SK-N-SH treated with all-trans-retinoic acid at 6 μM for 48 hours (cell line): Measurements from ENCODE around the gene EPHA6.

Experiments used
- ATAC-seq: fragments of 200-7000 bp; cut with Tn5 transposase; 3 replicates; pipeline ENCODE4 v1.9.1; 2020; ENCODE audit warnings: mild to moderate bottlenecking, moderate library complexity
- ARNTL ChIP-seq: fragments of 450-650 bp; formaldehyde crosslinking; IDR thresholded peaks from 2 replicates; pipeline ENCODE4 v1.5.0; 2020; ENCODE audit warnings: low read depth, mild to moderate bottlenecking, moderate library complexity, borderline replicate concordance
- BACH2 ChIP-seq: fragments of 250-450 bp; sonication (Bioruptor Pico); IDR thresholded peaks from 2 replicates; pipeline ENCODE4 v1.9.0; 2021; ENCODE audit warnings: mild to moderate bottlenecking, borderline replicate concordance
- CREB5 ChIP-seq: fragments of 250-450 bp; sonication (Bioruptor Pico); IDR thresholded peaks from 2 replicates; pipeline ENCODE4 v1.5.1; 2020; ENCODE audit warnings: low read depth, mild to moderate bottlenecking, moderate library complexity
- CSDC2 ChIP-seq: fragments of 250-450 bp; sonication (Bioruptor Pico); IDR thresholded peaks from 2 replicates; pipeline ENCODE4 v1.5.0; 2020; ENCODE audit warnings: mild to moderate bottlenecking, moderate library complexity
- CSRNP3 ChIP-seq: fragments of 250-450 bp; sonication (Bioruptor Pico); IDR thresholded peaks from 2 replicates; pipeline ENCODE4 v1.5.1; 2021; ENCODE audit warnings: mild to moderate bottlenecking, moderate library complexity
- ESRRG ChIP-seq: fragments of 250-450 bp; sonication (Bioruptor Pico); IDR thresholded peaks from 2 replicates; pipeline ENCODE4 v1.6.1; 2021; ENCODE audit warnings: mild to moderate bottlenecking
- GLIS3 ChIP-seq: fragments of 250-450 bp; sonication (Bioruptor Pico); IDR thresholded peaks from 2 replicates; pipeline ENCODE4 v1.5.0; 2020; ENCODE audit warnings: mild to moderate bottlenecking, moderate library complexity
- ISL1 ChIP-seq: fragments of 250-450 bp; sonication (Bioruptor Pico); IDR thresholded peaks from 2 replicates; pipeline ENCODE4 v2.1.2; 2022; ENCODE audit warnings: mild to moderate bottlenecking, moderate library complexity
- OSR1 ChIP-seq: fragments of 250-450 bp; sonication (Bioruptor Pico); IDR thresholded peaks from 2 replicates; pipeline ENCODE4 v1.8.0; 2022; ENCODE audit warnings: moderate library complexity, mild to moderate bottlenecking, inconsistent platforms
- POU6F1 ChIP-seq: fragments of 250-450 bp; sonication (Bioruptor Pico); IDR thresholded peaks from 2 replicates; pipeline ENCODE4 v1.8.0; 2021; ENCODE audit warnings: low read depth, mild to moderate bottlenecking, moderate library complexity, borderline replicate concordance
- PPARA ChIP-seq: fragments of 250-450 bp; sonication (Bioruptor Pico); IDR thresholded peaks from 2 replicates; pipeline ENCODE4 v1.5.0; 2020; ENCODE audit warnings: mild to moderate bottlenecking, borderline replicate concordance
- RARB ChIP-seq: fragments of 250-450 bp; sonication (Bioruptor Pico); IDR thresholded peaks from 2 replicates; pipeline ENCODE4 v1.8.0; 2021; ENCODE audit warnings: mild to moderate bottlenecking, moderate library complexity
- SNAI2 ChIP-seq: fragments of 250-450 bp; sonication (Bioruptor Pico); IDR thresholded peaks from 2 replicates; pipeline ENCODE4 v1.5.0; 2020; ENCODE audit warnings: mild to moderate bottlenecking, moderate library complexity
- TCF4 ChIP-seq: fragments of 250-450 bp; sonication (Bioruptor Pico); IDR thresholded peaks from 2 replicates; pipeline ENCODE4 v1.8.0; 2021; ENCODE audit warnings: mild to moderate bottlenecking, moderate library complexity, borderline replicate concordance
- TOX ChIP-seq: fragments of 250-450 bp; sonication (Bioruptor Pico); IDR thresholded peaks from 2 replicates; pipeline ENCODE4 v1.8.0; 2021; ENCODE audit warnings: mild to moderate bottlenecking, moderate library complexity, borderline replicate concordance
- ZC3H10 ChIP-seq: fragments of 250-450 bp; sonication (Bioruptor Pico); IDR thresholded peaks from 2 replicates; pipeline ENCODE4 v1.5.1; 2021; ENCODE audit warnings: mild to moderate bottlenecking, moderate library complexity
- ZFP3 ChIP-seq: fragments of 250-450 bp; sonication (Bioruptor Pico); IDR thresholded peaks from 2 replicates; pipeline ENCODE4 v1.5.0; 2020; ENCODE audit warnings: mild to moderate bottlenecking, moderate library complexity
- ZFP30 ChIP-seq: fragments of 450-650 bp; formaldehyde crosslinking; IDR thresholded peaks from 2 replicates; pipeline ENCODE4 v1.5.0; 2022; ENCODE audit warnings: mild to moderate bottlenecking, moderate library complexity
- ZNF565 ChIP-seq: fragments of 450-650 bp; formaldehyde crosslinking; conservative IDR thresholded peaks from 2 replicates; pipeline ENCODE4 v1.5.0; 2020; ENCODE audit warnings: low read depth, mild to moderate bottlenecking, moderate library complexity
- ZNF70 ChIP-seq: fragments of 450-650 bp; formaldehyde crosslinking; IDR thresholded peaks from 2 replicates; pipeline ENCODE4 v1.5.0; 2020; ENCODE audit warnings: mild to moderate bottlenecking, moderate library complexity
- ZNF8 ChIP-seq: fragments of 450-650 bp; formaldehyde crosslinking; IDR thresholded peaks from 2 replicates; pipeline ENCODE4 v1.5.0; 2020; ENCODE audit warnings: mild to moderate bottlenecking, moderate library complexity
- TF ChIP-seq, protein P1 (sequence below): fragments of 250-450 bp; sonication (Bioruptor Pico); IDR thresholded peaks from 2 replicates; pipeline ENCODE4 v1.5.0; 2020; ENCODE audit warnings: mild to moderate bottlenecking, moderate library complexity
- TF ChIP-seq, protein P2 (sequence below): fragments of 250-450 bp; sonication (Bioruptor Pico); IDR thresholded peaks from 2 replicates; pipeline ENCODE4 v1.8.0; 2020; ENCODE audit warnings: mild to moderate bottlenecking, moderate library complexity, borderline replicate concordance

Gene EPHA6

DNA sequence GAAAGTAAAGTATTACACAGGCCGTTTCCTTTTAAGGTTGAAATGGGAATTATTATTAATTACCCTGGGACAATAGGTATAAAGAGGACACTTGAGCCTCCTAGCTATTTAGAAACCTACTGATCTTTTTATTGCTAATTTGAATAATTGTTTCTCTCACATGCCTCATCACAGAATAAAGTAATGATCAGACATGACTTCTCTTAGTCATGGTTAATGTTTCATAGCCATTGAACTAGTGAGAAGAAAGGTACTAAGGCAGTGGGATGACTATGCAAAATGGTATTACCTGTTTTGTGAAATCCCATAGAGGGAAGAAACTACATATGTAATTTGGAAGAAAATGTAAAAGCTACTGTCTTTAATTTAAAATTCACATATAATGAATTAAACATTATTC lies 85.6 kb downstream of the EPHA6 start (continued):
- TF ChIP-seq CSRNP3 (CRISPR knock-in tag): no peak
- TF ChIP-seq CREB5 (CRISPR knock-in tag): no peak
- TF ChIP-seq ARNTL (CRISPR knock-in tag): no peak

DNA sequence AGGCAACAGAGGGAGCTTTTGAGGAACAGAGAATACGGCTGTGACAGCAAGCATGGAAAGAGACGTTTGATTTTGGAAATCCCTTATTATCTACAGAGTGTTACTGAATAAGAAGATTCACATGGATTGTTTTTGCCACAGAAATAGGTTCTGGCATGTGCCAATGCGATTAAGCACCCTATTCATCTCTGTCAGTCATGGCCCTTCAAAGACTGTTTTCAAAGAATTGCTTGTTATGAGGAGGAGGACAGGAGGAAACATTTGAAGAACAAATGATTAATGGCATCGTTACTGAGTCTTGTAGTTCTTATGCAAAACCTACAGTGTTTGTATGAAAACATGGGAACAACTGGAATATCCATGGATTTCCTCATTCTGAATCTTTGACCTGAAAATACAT lies 86.2 kb downstream of the EPHA6 start:
- TF ChIP-seq TCF4 (CRISPR knock-in tag) (no peak), CSRNP3 (CRISPR knock-in tag) (no peak), CREB5 (CRISPR knock-in tag) (no peak), ARNTL (CRISPR knock-in tag) (no peak), POU6F1 (no peak), TOX (no peak), RARB (CRISPR knock-in tag) (no peak), ZNF70 (CRISPR knock-in tag) (no peak), ZFP3 (no peak), ZNF565 (CRISPR knock-in tag) (no peak), BACH2 (CRISPR knock-in tag) (no peak), ZFP30 (CRISPR knock-in tag) (no peak), PPARA (CRISPR knock-in tag) (no peak)
- TF ChIP-seq, protein P1, sequence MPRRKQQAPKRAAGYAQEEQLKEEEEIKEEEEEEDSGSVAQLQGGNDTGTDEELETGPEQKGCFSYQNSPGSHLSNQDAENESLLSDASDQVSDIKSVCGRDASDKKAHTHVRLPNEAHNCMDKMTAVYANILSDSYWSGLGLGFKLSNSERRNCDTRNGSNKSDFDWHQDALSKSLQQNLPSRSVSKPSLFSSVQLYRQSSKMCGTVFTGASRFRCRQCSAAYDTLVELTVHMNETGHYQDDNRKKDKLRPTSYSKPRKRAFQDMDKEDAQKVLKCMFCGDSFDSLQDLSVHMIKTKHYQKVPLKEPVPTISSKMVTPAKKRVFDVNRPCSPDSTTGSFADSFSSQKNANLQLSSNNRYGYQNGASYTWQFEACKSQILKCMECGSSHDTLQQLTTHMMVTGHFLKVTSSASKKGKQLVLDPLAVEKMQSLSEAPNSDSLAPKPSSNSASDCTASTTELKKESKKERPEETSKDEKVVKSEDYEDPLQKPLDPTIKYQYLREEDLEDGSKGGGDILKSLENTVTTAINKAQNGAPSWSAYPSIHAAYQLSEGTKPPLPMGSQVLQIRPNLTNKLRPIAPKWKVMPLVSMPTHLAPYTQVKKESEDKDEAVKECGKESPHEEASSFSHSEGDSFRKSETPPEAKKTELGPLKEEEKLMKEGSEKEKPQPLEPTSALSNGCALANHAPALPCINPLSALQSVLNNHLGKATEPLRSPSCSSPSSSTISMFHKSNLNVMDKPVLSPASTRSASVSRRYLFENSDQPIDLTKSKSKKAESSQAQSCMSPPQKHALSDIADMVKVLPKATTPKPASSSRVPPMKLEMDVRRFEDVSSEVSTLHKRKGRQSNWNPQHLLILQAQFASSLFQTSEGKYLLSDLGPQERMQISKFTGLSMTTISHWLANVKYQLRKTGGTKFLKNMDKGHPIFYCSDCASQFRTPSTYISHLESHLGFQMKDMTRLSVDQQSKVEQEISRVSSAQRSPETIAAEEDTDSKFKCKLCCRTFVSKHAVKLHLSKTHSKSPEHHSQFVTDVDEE (CRISPR knock-in tag): no peak
- no peak for ATAC-seq

DNA sequence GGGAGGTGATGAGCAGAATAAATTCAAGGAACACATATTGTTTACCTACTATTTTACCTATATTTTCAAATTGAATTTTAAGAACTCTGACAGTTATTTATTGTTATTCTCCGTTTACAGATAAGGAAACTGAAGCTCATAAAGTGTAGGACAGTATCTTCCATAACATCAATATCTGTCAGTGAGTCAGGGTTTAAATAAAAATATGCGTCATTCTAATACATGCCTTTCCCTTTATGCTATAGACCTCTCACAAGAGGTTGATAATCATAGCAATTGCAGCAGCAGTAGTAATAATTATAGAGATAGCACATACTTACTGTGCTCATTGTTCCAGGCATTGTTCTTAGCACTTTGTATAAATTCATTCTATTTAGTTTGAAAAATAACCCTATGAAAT lies 101.1 kb downstream of the EPHA6 start:
- no peak for TF ChIP-seq ZNF8 (CRISPR knock-in tag)
- TF ChIP-seq ZNF70 (CRISPR knock-in tag): no peak
- no peak for TF ChIP-seq GLIS3 (CRISPR knock-in tag)
- TF ChIP-seq ARNTL (CRISPR knock-in tag): no peak
- TF ChIP-seq ZNF565 (CRISPR knock-in tag): no peak
- no peak for TF ChIP-seq SNAI2
- no peak for TF ChIP-seq CSDC2
- TF ChIP-seq PPARA (CRISPR knock-in tag): no peak
- no peak for TF ChIP-seq ZFP30 (CRISPR knock-in tag)
- TF ChIP-seq, protein P2, sequence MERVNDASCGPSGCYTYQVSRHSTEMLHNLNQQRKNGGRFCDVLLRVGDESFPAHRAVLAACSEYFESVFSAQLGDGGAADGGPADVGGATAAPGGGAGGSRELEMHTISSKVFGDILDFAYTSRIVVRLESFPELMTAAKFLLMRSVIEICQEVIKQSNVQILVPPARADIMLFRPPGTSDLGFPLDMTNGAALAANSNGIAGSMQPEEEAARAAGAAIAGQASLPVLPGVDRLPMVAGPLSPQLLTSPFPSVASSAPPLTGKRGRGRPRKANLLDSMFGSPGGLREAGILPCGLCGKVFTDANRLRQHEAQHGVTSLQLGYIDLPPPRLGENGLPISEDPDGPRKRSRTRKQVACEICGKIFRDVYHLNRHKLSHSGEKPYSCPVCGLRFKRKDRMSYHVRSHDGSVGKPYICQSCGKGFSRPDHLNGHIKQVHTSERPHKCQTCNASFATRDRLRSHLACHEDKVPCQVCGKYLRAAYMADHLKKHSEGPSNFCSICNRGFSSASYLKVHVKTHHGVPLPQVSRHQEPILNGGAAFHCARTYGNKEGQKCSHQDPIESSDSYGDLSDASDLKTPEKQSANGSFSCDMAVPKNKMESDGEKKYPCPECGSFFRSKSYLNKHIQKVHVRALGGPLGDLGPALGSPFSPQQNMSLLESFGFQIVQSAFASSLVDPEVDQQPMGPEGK (CRISPR knock-in tag): no peak
- no peak for TF ChIP-seq TOX
- TF ChIP-seq ZFP3: no peak
- no peak for TF ChIP-seq OSR1
- TF ChIP-seq TCF4 (CRISPR knock-in tag): no peak
- no peak for TF ChIP-seq ISL1 (CRISPR knock-in tag)
- TF ChIP-seq ZC3H10: no peak
- TF ChIP-seq ESRRG (CRISPR knock-in tag): no peak
- ATAC-seq: no peak
